Neural crest cell (in vitro differentiated cells): ENCODE results near the gene PVALEF. TPM values are rescaled to one million over a fixed set of nuclear protein-coding genes. Genes with fewer than 3 reads are reported as not detected.

Experiments
- DNase-seq: peaks from one replicate; pipeline ENCODE4 v3.0.0; 2021; ENCODE audit warnings: low read depth, mixed read lengths, low spot score
- H3K27ac Mint-ChIP-seq: one replicate; pipeline ENCODE4 v1.8.0; 2021; ENCODE audit warnings: mild to moderate bottlenecking, mixed read lengths; ENCODE audit not compliant: unreplicated experiment
- H3K27me3 Mint-ChIP-seq: 2 replicates; pipeline ENCODE4 v1.8.0; 2021; ENCODE audit warnings: low read depth, mild to moderate bottlenecking, mixed read lengths
- H3K36me3 Mint-ChIP-seq: 2 replicates; pipeline ENCODE4 v1.8.0; 2021; ENCODE audit warnings: low read depth, mild to moderate bottlenecking, mixed read lengths
- H3K4me1 Mint-ChIP-seq: 2 replicates; pipeline ENCODE4 v1.8.0; 2021; ENCODE audit warnings: mixed read lengths
- H3K4me3 Mint-ChIP-seq: one replicate; pipeline ENCODE4 v1.8.0; 2021; ENCODE audit warnings: mild to moderate bottlenecking, mixed read lengths
- H3K9me3 Mint-ChIP-seq: 2 replicates; pipeline ENCODE4 v1.8.0; 2021; ENCODE audit warnings: mixed read lengths
- CTCF ChIP-seq: fragments of 200-600 bp; sonication (generic); conservative IDR thresholded peaks from 2 replicates; pipeline ENCODE4 v1.5.0; 2021; ENCODE audit warnings: antibody characterized with exemption, mild to moderate bottlenecking
- total RNA-seq: library from RNA; stranded (reverse); gene quantifications from 2 replicates; pipeline ENCODE4 v1.2.1, GENCODE V29; 2021

Gene PVALEF
- total RNA-seq, 1 donor from 2014 or later = not detected

GRCh38 chr17:81138500-81138899 lies 26.8 kb upstream of the PVALEF start:
- Mint-ChIP-seq H3K4me1 (no peaks in the 10 kb centered on the region), H3K36me3 (no peaks in the 10 kb centered on the region), H3K27me3 (no peaks in the 10 kb centered on the region), H3K9me3 (peaks cover 8% of the 10 kb centered on the region), H3K27ac (no peak overlapping the region), H3K4me3 (no peak overlapping the region)
- no peak for TF ChIP-seq CTCF
- DNase-seq = no peak

GRCh38 chr17:81139428-81139827 lies 25.9 kb upstream of the PVALEF start:
- Mint-ChIP-seq H3K27me3 (no peaks in the 10 kb centered on the region), H3K4me3 (no peak overlapping the region), H3K9me3 (peaks cover 8% of the 10 kb centered on the region), H3K4me1 (no peaks in the 10 kb centered on the region), H3K27ac (no peak overlapping the region), H3K36me3 (no peaks in the 10 kb centered on the region)
- no peak for TF ChIP-seq CTCF
- no peak for DNase-seq

GRCh38 chr17:81140018-81140417 lies 25.3 kb upstream of the PVALEF start:
- Mint-ChIP-seq H3K27ac (peak overlapping the region; percentile 27), H3K36me3 (no peaks in the 10 kb centered on the region), H3K9me3 (peaks cover 8% of the 10 kb centered on the region), H3K4me1 (no peaks in the 10 kb centered on the region), H3K27me3 (no peaks in the 10 kb centered on the region), H3K4me3 (no peak overlapping the region)
- TF ChIP-seq CTCF = no peak
- no peak for DNase-seq

GRCh38 chr17:81140695-81141094 lies 24.6 kb upstream of the PVALEF start:
- Mint-ChIP-seq H3K9me3 (peaks cover 8% of the 10 kb centered on the region), H3K4me3 (no peak overlapping the region), H3K27ac (no peak overlapping the region), H3K27me3 (no peaks in the 10 kb centered on the region), H3K36me3 (no peaks in the 10 kb centered on the region), H3K4me1 (no peaks in the 10 kb centered on the region)
- TF ChIP-seq CTCF = no peak
- no peak for DNase-seq

- DNase-seq = peak; percentile 75
- no peaks in the 10 kb centered on the region for H3K36me3 Mint-ChIP-seq
- no peak overlapping the region for H3K27ac Mint-ChIP-seq
- peaks cover 8% of the 10 kb centered on the region for H3K9me3 Mint-ChIP-seq
- no peaks in the 10 kb centered on the region for H3K4me1 Mint-ChIP-seq
- TF ChIP-seq CTCF = peak; percentile 76
- no peak overlapping the region for H3K4me3 Mint-ChIP-seq
- H3K27me3 Mint-ChIP-seq = no peaks in the 10 kb centered on the region
Observed at GRCh38 chr17:81142301-81143199, 22.8 kb upstream of the PVALEF start.
